ENCODE results near the gene ZNF273.
"Not testable (repeated sequence)": the region's sequence is repeated elsewhere in the genome, so short reads cannot be mapped to it uniquely, and the experiment has no call there.

The ZNF273 gene

DNA sequence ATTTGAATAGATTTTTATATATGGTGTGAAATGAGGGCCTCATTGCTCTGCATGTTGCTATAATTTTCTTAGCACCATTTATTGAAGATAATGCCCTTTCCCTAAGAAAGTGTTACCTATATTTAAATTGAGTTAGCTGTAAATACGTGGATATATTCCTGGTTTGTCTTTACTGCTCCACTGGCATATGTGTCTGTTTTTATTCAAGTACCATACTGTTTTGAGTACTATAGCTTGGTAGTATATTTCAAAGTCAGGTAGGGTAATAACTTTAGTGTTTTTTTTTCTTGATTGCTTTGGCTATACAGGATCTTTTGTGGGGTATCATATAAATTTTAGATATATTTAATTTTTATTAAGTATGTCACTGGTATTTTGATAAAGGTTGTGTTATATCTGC is 31.4 kb downstream of the ZNF273 start:
- H3K9ac ChIP-seq (ENCODE audit: low read depth, low read length, poor library complexity, severe bottlenecking): no peak overlapping the region
- 0 out of 2 replicates have a peak, but pooled peaks cover 3% of the 10 kb centered on the region for H3K9me3 ChIP-seq (ENCODE audit: insufficient read depth, low read depth, low read length)
- H3F3A ChIP-seq (ENCODE audit: low read depth): no peaks in the 10 kb centered on the region
- no peak overlapping the region for H2AFZ ChIP-seq (ENCODE audit: low read length)
- no peak overlapping the region for H3K4me2 ChIP-seq (ENCODE audit: low read depth, low read length, poor library complexity, severe bottlenecking)
- H4K20me1 ChIP-seq (ENCODE audit: insufficient read depth, low read length, poor library complexity, severe bottlenecking): no peaks in the 10 kb centered on the region
- no peaks in the 10 kb centered on the region for H3K27me3 ChIP-seq (ENCODE audit: insufficient read depth, low read length, poor library complexity, severe bottlenecking)
- TF ChIP-seq, protein P1, sequence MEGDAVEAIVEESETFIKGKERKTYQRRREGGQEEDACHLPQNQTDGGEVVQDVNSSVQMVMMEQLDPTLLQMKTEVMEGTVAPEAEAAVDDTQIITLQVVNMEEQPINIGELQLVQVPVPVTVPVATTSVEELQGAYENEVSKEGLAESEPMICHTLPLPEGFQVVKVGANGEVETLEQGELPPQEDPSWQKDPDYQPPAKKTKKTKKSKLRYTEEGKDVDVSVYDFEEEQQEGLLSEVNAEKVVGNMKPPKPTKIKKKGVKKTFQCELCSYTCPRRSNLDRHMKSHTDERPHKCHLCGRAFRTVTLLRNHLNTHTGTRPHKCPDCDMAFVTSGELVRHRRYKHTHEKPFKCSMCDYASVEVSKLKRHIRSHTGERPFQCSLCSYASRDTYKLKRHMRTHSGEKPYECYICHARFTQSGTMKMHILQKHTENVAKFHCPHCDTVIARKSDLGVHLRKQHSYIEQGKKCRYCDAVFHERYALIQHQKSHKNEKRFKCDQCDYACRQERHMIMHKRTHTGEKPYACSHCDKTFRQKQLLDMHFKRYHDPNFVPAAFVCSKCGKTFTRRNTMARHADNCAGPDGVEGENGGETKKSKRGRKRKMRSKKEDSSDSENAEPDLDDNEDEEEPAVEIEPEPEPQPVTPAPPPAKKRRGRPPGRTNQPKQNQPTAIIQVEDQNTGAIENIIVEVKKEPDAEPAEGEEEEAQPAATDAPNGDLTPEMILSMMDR (conservative IDR thresholded peaks at IDR 0.05; ENCODE audit: low read length): no peak
- no peak overlapping the region for H3K4me3 ChIP-seq (ENCODE audit: low read length, poor library complexity, severe bottlenecking)
- H3K4me1 ChIP-seq (ENCODE audit: insufficient read depth, low read length, poor library complexity, severe bottlenecking): no peaks in the 10 kb centered on the region
- H3K9me2 ChIP-seq (replicated peaks; ENCODE audit: low read depth, low read length): no peaks in the 10 kb centered on the region
- H3K36me3 ChIP-seq (ENCODE audit: insufficient read depth, low read length): no peaks in the 10 kb centered on the region; the same call in none of the 2 replicates
- no peaks in the 10 kb centered on the region for H3K79me2 ChIP-seq (ENCODE audit: insufficient read depth, low read length)

DNA sequence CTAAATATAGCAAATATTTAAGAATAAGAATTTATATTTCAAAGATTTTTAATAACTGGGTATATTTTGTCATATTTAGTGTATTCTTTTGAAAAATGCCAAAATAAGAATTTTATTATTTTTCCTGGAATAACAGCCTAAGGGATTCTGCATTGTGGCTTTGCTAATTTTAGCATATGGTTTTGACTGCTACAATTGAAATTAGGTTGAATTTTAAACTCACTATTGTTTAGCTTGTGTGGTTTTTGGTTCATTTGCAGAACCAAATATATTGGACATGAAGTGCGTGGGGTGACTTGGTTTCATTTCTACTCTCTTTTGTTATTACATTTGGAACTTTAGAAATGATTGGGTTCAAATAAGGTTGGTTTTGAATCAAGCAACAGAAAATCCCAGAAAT is 35.5 kb downstream of the ZNF273 start:
- Histone ChIP-seq H3K79me2 (ENCODE audit: insufficient read depth, low read length) (no peaks in the 10 kb centered on the region), H3K9me3 (ENCODE audit: insufficient read depth, low read depth, low read length) (no peaks in the 10 kb centered on the region), H3F3A (ENCODE audit: low read depth) (no peaks in the 10 kb centered on the region), H2AFZ (ENCODE audit: low read length) (no peak overlapping the region), H3K9me2 (replicated peaks; ENCODE audit: low read depth, low read length) (no peaks in the 10 kb centered on the region), H4K20me1 (ENCODE audit: insufficient read depth, low read length, poor library complexity, severe bottlenecking) (no peaks in the 10 kb centered on the region), H3K4me2 (ENCODE audit: low read depth, low read length, poor library complexity, severe bottlenecking) (no peak overlapping the region), H3K9ac (ENCODE audit: low read depth, low read length, poor library complexity, severe bottlenecking) (no peak overlapping the region), H3K4me3 (ENCODE audit: low read length, poor library complexity, severe bottlenecking) (no peak overlapping the region), H3K36me3 (ENCODE audit: insufficient read depth, low read length) (no peaks in the 10 kb centered on the region), H3K27me3 (ENCODE audit: insufficient read depth, low read length, poor library complexity, severe bottlenecking) (no peaks in the 10 kb centered on the region), H3K4me1 (ENCODE audit: insufficient read depth, low read length, poor library complexity, severe bottlenecking) (no peaks in the 10 kb centered on the region)
- TF ChIP-seq, protein P1 (conservative IDR thresholded peaks at IDR 0.05; ENCODE audit: low read length): no peak
- no peak for TF ChIP-seq EZH2phosphoT487 (IDR thresholded peaks at IDR 0.05; ENCODE audit: borderline replicate concordance)

DNA sequence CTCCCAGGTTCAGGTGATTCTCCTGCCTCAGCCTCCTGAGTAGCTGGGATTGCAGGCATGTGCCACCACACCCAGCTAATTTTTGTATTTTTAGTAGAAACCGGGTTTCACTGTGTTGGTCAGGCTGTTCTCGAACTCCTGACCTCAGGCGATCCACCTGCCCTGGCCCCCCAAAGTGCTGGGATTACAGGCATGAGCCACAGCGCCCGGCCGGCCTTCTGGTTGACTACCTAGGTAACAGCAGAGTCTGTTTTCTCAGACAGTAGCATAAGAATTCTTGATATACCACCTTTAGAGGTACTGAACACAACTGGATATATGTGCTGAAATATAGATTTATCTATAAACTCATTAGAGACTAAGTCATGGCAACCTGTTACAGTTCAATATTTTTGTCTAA is 36.9 kb downstream of the ZNF273 start:
- not testable (repeated sequence) for H3K9me3 ChIP-seq (ENCODE audit: insufficient read depth, low read depth, low read length); H3K9ac ChIP-seq (ENCODE audit: low read depth, low read length, poor library complexity, severe bottlenecking); H3K36me3 ChIP-seq (ENCODE audit: insufficient read depth, low read length); H3K4me3 ChIP-seq (ENCODE audit: low read length, poor library complexity, severe bottlenecking); H3K4me1 ChIP-seq (ENCODE audit: insufficient read depth, low read length, poor library complexity, severe bottlenecking); H3K9me2 ChIP-seq (replicated peaks; ENCODE audit: low read depth, low read length); H3K4me2 ChIP-seq (ENCODE audit: low read depth, low read length, poor library complexity, severe bottlenecking); H4K20me1 ChIP-seq (ENCODE audit: insufficient read depth, low read length, poor library complexity, severe bottlenecking); H3K27me3 ChIP-seq (ENCODE audit: insufficient read depth, low read length, poor library complexity, severe bottlenecking); H3F3A ChIP-seq (ENCODE audit: low read depth); H3K79me2 ChIP-seq (ENCODE audit: insufficient read depth, low read length); H2AFZ ChIP-seq (ENCODE audit: low read length)

DNA sequence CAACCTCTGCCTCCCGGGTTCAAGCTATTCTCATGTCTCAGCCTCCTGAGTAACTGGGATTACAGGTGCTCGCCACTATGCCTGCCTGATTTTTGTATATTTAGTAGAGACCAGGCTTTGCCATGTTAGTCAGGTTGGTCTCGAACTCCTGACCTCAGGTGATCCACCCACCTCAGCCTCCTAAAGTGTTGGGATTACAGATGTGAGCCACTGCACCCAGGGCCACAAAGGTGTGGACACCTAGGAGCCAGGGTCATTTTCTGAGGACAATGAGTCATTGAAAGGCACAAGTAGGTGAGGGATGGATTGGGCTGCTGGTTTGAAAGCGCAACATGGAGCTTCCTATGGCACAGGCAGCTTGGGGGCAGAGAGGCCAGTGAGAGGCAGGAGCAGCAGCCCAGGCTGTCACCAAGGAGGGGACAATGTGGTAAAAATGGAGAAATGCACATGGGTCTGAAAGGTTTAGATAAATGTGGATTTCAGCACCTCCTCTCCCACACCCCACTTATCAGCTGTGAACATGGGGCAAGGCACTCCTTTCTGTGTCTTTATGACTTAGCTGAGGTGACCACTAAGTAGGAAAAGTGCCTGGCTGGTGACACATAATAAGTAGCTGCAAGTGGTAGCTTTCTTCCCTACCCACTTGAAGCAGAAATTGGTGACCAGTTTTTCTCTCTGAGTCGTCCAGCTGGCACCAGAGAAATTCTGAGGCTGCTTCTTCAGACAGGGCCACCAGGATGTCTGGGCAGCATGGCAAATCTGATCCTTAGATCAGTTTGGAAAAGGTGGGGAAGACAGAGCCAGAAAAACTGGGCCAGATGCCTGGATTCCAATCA is 41.8 kb downstream of the ZNF273 start:
- H3K4me1 ChIP-seq (ENCODE audit: insufficient read depth, low read length, poor library complexity, severe bottlenecking); H3K36me3 ChIP-seq (ENCODE audit: insufficient read depth, low read length); H3K9me3 ChIP-seq (ENCODE audit: insufficient read depth, low read depth, low read length); H3K9ac ChIP-seq (ENCODE audit: low read depth, low read length, poor library complexity, severe bottlenecking); H2AFZ ChIP-seq (ENCODE audit: low read length); H3K27me3 ChIP-seq (ENCODE audit: insufficient read depth, low read length, poor library complexity, severe bottlenecking); H3K79me2 ChIP-seq (ENCODE audit: insufficient read depth, low read length); H3K4me2 ChIP-seq (ENCODE audit: low read depth, low read length, poor library complexity, severe bottlenecking); H3K4me3 ChIP-seq (ENCODE audit: low read length, poor library complexity, severe bottlenecking); H3F3A ChIP-seq (ENCODE audit: low read depth); H4K20me1 ChIP-seq (ENCODE audit: insufficient read depth, low read length, poor library complexity, severe bottlenecking); H3K9me2 ChIP-seq (replicated peaks; ENCODE audit: low read depth, low read length): not testable (repeated sequence)

All from Loucy (cell line).